ENCODE measurements around the gene ITM2C.

ITM2C gene

DNA sequence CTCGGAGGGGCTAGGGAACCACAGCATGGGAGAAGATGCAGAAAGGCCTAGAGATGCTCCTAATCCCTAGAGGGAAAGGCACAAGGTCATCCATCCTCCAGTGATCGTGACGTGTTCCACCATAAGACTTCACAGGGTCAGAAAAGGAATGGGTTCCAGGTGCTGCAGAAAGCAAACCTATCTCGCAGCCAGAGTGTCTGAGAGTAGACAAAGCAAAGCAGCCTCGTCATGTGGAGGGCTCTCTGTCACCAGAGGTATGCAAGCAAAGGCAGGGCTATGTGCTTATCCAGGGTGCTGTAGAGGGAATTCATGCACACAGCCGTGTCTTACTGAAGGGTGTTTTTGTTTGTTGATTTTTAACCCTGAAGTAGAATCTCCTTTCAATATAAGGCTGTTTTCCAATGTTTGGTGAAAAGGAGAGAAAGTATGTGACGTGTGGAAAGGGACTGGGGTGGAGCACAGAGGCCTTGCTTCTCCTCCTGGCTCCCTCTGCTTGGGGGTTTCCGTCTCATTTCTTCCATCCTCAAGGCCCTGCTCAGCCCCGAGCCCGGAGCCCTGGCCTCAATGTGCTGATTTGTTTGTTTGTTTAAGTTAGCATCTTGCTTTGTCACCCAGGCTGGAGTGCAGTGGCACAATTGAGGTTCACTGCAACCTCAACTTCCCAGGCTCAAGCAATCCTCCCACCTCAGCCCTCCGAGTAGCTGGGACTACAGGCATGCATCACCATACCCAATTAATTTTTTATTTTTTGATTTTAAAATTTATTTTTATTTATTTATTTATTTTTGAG, 57.3 kb downstream of the ITM2C start:
- TF ChIP-seq PRDM1 (tag by site-specific recombination; IDR thresholded peaks at IDR 0.05) (0 out of 2 replicates have a peak, but pooled peaks have one; percentile 21), ZNF555 (tag by site-specific recombination; conservative IDR thresholded peaks at IDR 0.05) (no peak), ZIC2 (tag by site-specific recombination; IDR thresholded peaks at IDR 0.05) (no peak), TRIM28 (IDR thresholded peaks at IDR 0.05; ENCODE audit: borderline replicate concordance, low read length) (no peak), ZNF133 (tag by site-specific recombination; IDR thresholded peaks at IDR 0.05) (no peak)
- no peaks in the 10 kb centered on the region for H3K4me1 ChIP-seq (ENCODE audit: control insufficient read depth, insufficient read depth, low read length)
- no peaks in the 10 kb centered on the region for H3K9me3 ChIP-seq (ENCODE audit: control insufficient read depth, insufficient read depth, low read depth, low read length)
- H3K36me3 ChIP-seq (ENCODE audit: control insufficient read depth in 2 of 2, insufficient read depth in 1 of 2, low read length in 2 of 2): no peaks in the 10 kb centered on the region
- ChIA-PET POLR2A (no interaction called here), CTCF (interaction anchor here (3.0 kb wide), 1 partner anchor 9 kb away, joined by 15 read pairs; no protein-coding TSS in a partner anchor)
- H3K4me3 ChIP-seq (ENCODE audit: low read depth, low read length): no peak overlapping the region
- no peak overlapping the region for H3K27ac ChIP-seq (ENCODE audit: extremely low read depth, low read depth, low read length)

- Histone ChIP-seq H3K4me3 (ENCODE audit: low read depth, low read length) (no peak overlapping the region), H3K27ac (ENCODE audit: extremely low read depth, low read depth, low read length) (no peak overlapping the region), H3K36me3 (ENCODE audit: control insufficient read depth in 2 of 2, insufficient read depth in 1 of 2, low read length in 2 of 2) (no peaks in the 10 kb centered on the region), H3K9me3 (ENCODE audit: control insufficient read depth, insufficient read depth, low read depth, low read length) (no peaks in the 10 kb centered on the region), H3K4me1 (ENCODE audit: control insufficient read depth, insufficient read depth, low read length) (no peaks in the 10 kb centered on the region)
- TF ChIP-seq INSM2 (tag by site-specific recombination; IDR thresholded peaks at IDR 0.05) (no peak), ZSCAN16 (tag by site-specific recombination; IDR thresholded peaks at IDR 0.05) (no peak), PRDM1 (tag by site-specific recombination; IDR thresholded peaks at IDR 0.05) (no peak), GLIS1 (tag by site-specific recombination; IDR thresholded peaks at IDR 0.05) (no peak), CTCF (tag by site-specific recombination; IDR thresholded peaks at IDR 0.05) (no peak), MEIS1 (CRISPR knock-in tag; IDR thresholded peaks at IDR 0.05; ENCODE audit: borderline replicate concordance) (no peak), ZNF341 (tag by site-specific recombination; IDR thresholded peaks at IDR 0.05; ENCODE audit: low read depth) (no peak), AEBP2 (tag by site-specific recombination; IDR thresholded peaks at IDR 0.05; ENCODE audit: borderline replicate concordance) (no peak), ZXDB (tag by site-specific recombination; IDR thresholded peaks at IDR 0.05) (no peak), ZNF350 (tag by site-specific recombination; IDR thresholded peaks at IDR 0.05) (no peak), ZNF670 (tag by site-specific recombination; IDR thresholded peaks at IDR 0.05; ENCODE audit: low read depth) (no peak), ZNF548 (tag by site-specific recombination; IDR thresholded peaks at IDR 0.05) (no peak), ZIC2 (tag by site-specific recombination; IDR thresholded peaks at IDR 0.05) (no peak), ZNF549 (tag by site-specific recombination; IDR thresholded peaks at IDR 0.05) (no peak)
- TF ChIP-seq, protein P1, sequence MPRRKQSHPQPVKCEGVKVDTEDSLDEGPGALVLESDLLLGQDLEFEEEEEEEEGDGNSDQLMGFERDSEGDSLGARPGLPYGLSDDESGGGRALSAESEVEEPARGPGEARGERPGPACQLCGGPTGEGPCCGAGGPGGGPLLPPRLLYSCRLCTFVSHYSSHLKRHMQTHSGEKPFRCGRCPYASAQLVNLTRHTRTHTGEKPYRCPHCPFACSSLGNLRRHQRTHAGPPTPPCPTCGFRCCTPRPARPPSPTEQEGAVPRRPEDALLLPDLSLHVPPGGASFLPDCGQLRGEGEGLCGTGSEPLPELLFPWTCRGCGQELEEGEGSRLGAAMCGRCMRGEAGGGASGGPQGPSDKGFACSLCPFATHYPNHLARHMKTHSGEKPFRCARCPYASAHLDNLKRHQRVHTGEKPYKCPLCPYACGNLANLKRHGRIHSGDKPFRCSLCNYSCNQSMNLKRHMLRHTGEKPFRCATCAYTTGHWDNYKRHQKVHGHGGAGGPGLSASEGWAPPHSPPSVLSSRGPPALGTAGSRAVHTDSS (tag by site-specific recombination; IDR thresholded peaks at IDR 0.05): no peak
- TF ChIP-seq, protein P2, sequence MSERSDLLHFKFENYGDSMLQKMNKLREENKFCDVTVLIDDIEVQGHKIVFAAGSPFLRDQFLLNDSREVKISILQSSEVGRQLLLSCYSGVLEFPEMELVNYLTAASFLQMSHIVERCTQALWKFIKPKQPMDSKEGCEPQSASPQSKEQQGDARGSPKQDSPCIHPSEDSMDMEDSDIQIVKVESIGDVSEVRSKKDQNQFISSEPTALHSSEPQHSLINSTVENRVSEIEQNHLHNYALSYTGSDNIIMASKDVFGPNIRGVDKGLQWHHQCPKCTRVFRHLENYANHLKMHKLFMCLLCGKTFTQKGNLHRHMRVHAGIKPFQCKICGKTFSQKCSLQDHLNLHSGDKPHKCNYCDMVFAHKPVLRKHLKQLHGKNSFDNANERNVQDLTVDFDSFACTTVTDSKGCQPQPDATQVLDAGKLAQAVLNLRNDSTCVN (tag by site-specific recombination; optimal IDR thresholded peaks at IDR 0.05): no peak
- POLR2A ChIA-PET: no interaction called here
- CTCF ChIA-PET: interaction anchor here (0.7 to 3.0 kb wide), 2 partner anchors 10 to 52 kb away, joined by 3 to 15 read pairs; no protein-coding TSS in a partner anchor
These were observed 58.4 kb downstream of the ITM2C start for GRCh38 chr2:230922951-230923717.

Data from HEK293 (cell line).